ENCODE data around the gene EML4. TPM values are rescaled to one million over a fixed set of nuclear protein-coding genes. Genes with fewer than 3 reads are reported as not detected.

EML4 gene
- total and polyA plus RNA-seq, 9 of the 15 experiments (the other 6 are each of a cell fraction or from before 2014, with no cell fraction given): 14.7 to 48.3 (median 36.5) TPM

- POLR2A ChIA-PET: interaction anchor here (0.6 to 1.0 kb wide), 2 partner anchors 8 to 28 kb away, joined by 3 read pairs; no protein-coding TSS in a partner anchor
- no peak overlapping the region for H3K4me2 ChIP-seq (ENCODE audit: insufficient read depth, low read length)
- DNase-seq (ENCODE audit: extremely low read depth in 1 of 4, low spot score in 3 of 4): no peak
These were observed 127.1 kb downstream of the EML4 start for GRCh38 chr2:42296226-42296625.

More at GRCh38 chr2:42296226-42296625, 127.1 kb downstream of the EML4 start:
- no peaks in the 10 kb centered on the region for H3K9me3 ChIP-seq (replicated peaks; ENCODE audit: control insufficient read depth, insufficient read depth, low read depth, low read length)
- no TSS peak for BruUV-seq (replicated peaks)
- 77% methylated on average over 2 of the region's 2 CpGs for WGBS (ENCODE audit: insufficient coverage, low coverage, missing lambda C conversion rate)
- ATAC-seq: no peak
- peaks cover 32% of the 10 kb centered on the region; the same call in 2 of the 3 replicates for H3K36me3 ChIP-seq (ENCODE audit: control insufficient read depth, insufficient read depth, low read length)
- no peak overlapping the region for H3K4me3 ChIP-seq
- no peaks in the 10 kb centered on the region for H3K27me3 ChIP-seq (ENCODE audit: control insufficient read depth in 2 of 2, insufficient read depth in 2 of 2, low read length in 2 of 2)
- H3K9ac ChIP-seq (ENCODE audit: insufficient read depth in 1 of 2, low read depth in 2 of 2, low read length in 2 of 2): no peak overlapping the region
- CTCF ChIA-PET (ENCODE audit: low intra/inter-chr PET ratio): no interaction called here
- H3K9me1 ChIP-seq (ENCODE audit: control insufficient read depth, insufficient read depth, low read length): no peaks in the 10 kb centered on the region
- no peaks in the 10 kb centered on the region for H3K4me1 ChIP-seq (replicated peaks in 1 of 2; ENCODE audit: control insufficient read depth in 2 of 2, insufficient read depth in 2 of 2, low read length in 2 of 2)
- H3K79me2 ChIP-seq (ENCODE audit: control insufficient read depth, insufficient read depth, low read length): no peaks in the 10 kb centered on the region
- in situ Hi-C loops (cut with MboI): no loop called here
- FAIRE-seq: no peak
- H4K20me1 ChIP-seq (replicated peaks; ENCODE audit: control insufficient read depth, insufficient read depth, low read length): no peaks in the 10 kb centered on the region
- no peak overlapping the region for H3K27ac ChIP-seq (ENCODE audit: extremely low read depth, low read depth, low read length)
- H2AFZ ChIP-seq (ENCODE audit: low read depth, low read length): no peak overlapping the region
- no peak for TF ChIP-seq PHF8 (IDR thresholded peaks at IDR 0.05; ENCODE audit: borderline replicate concordance, low read length)
- TF ChIP-seq ZNF431 (CRISPR knock-in tag; IDR thresholded peaks at IDR 0.05): no peak
- no peak for TF ChIP-seq ZNF41 (CRISPR knock-in tag; conservative IDR thresholded peaks at IDR 0.05)
- TF ChIP-seq ZC3H8 (IDR thresholded peaks at IDR 0.05): no peak
- TF ChIP-seq, protein P1, sequence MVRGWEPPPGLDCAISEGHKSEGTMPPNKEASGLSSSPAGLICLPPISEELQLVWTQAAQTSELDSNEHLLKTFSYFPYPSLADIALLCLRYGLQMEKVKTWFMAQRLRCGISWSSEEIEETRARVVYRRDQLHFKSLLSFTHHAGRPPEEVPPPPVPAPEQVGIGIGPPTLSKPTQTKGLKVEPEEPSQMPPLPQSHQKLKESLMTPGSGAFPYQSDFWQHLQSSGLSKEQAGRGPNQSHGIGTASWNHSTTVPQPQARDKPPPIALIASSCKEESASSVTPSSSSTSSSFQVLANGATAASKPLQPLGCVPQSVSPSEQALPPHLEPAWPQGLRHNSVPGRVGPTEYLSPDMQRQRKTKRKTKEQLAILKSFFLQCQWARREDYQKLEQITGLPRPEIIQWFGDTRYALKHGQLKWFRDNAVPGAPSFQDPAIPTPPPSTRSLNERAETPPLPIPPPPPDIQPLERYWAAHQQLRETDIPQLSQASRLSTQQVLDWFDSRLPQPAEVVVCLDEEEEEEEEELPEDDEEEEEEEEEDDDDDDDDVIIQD (CRISPR knock-in tag; IDR thresholded peaks at IDR 0.05): no peak
- TF ChIP-seq POLR2B (IDR thresholded peaks at IDR 0.05; ENCODE audit: low read depth, partially characterized antibody): no peak
- no peak for TF ChIP-seq ZNF197 (CRISPR knock-in tag; IDR thresholded peaks at IDR 0.05; ENCODE audit: low read depth)
- no peak for TF ChIP-seq ETS2 (tag; IDR thresholded peaks at IDR 0.05; ENCODE audit: borderline replicate concordance, poor library complexity, severe bottlenecking)
- no peak for TF ChIP-seq FOXK2 (conservative IDR thresholded peaks at IDR 0.05 in 1 of 2, IDR thresholded peaks at IDR 0.05 in 1 of 2; ENCODE audit: low read depth in 2 of 2)
- TF ChIP-seq, protein P2, sequence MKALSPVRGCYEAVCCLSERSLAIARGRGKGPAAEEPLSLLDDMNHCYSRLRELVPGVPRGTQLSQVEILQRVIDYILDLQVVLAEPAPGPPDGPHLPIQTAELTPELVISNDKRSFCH (CRISPR knock-in tag; IDR thresholded peaks at IDR 0.05): no peak
- TF ChIP-seq, protein P2 (tag; IDR thresholded peaks at IDR 0.05): no peak
- intact Hi-C loops (cut with micrococcal nuclease): no loop called here
